ENCODE measurements around the gene TOM1L2. TPM values are rescaled to one million over a fixed set of nuclear protein-coding genes. Genes with fewer than 3 reads are reported as not detected.

Gene TOM1L2
- total and polyA plus RNA-seq, 2 of the 4 experiments (the other 2 are of a cell fraction): 34.4 to 51.7 TPM

- Histone ChIP-seq H2BK15ac (ENCODE audit: low read depth, low read length) (no peak overlapping the region), H3K4me1 (ENCODE audit: control insufficient read depth, insufficient read depth, low read length) (peaks cover 17% of the 10 kb centered on the region), H4K8ac (ENCODE audit: low read depth in 2 of 2, low read length in 2 of 2) (no peak overlapping the region), H3K9me3 (ENCODE audit: control insufficient read depth, insufficient read depth, low read length) (no peaks in the 10 kb centered on the region), H3K36me3 (ENCODE audit: control insufficient read depth, insufficient read depth, low read length) (peaks cover 70% of the 10 kb centered on the region), H3K4me2 (ENCODE audit: low read depth, low read length) (no peak overlapping the region), H4K20me1 (ENCODE audit: insufficient read depth, low read length) (peaks cover 58% of the 10 kb centered on the region), H3K14ac (replicated peaks; ENCODE audit: low read depth, low read length) (no peak overlapping the region), H3K56ac (ENCODE audit: extremely low read depth, insufficient read depth, low read length) (no peak overlapping the region), H2AK5ac (ENCODE audit: low read depth, low read length) (no peak overlapping the region), H2AK9ac (replicated peaks; ENCODE audit: low read depth, low read length, poor library complexity) (no peak overlapping the region), H2BK20ac (ENCODE audit: low read depth, low read length) (no peak overlapping the region), H3K4me3 (ENCODE audit: insufficient read depth, low read depth, low read length) (no peak overlapping the region), H3K4ac (ENCODE audit: low read depth, low read length) (no peak overlapping the region), H2BK5ac (ENCODE audit: low read depth, low read length, poor library complexity, severe bottlenecking) (no peak overlapping the region), H3K27me3 (ENCODE audit: control insufficient read depth, insufficient read depth, low read length) (no peaks in the 10 kb centered on the region), H3K27ac (ENCODE audit: insufficient read depth, low read length) (no peak overlapping the region), H4K5ac (ENCODE audit: low read depth, low read length) (no peak overlapping the region), H3K9ac (ENCODE audit: low read depth, low read length) (no peak overlapping the region), H3K9me1 (ENCODE audit: insufficient read depth, low read length) (peaks cover 7% of the 10 kb centered on the region; the same call in 1 of the 2 replicates), H3K18ac (ENCODE audit: low read depth, low read length) (no peak overlapping the region), H3K23ac (ENCODE audit: low read depth, low read length) (no peak overlapping the region), H3K79me1 (ENCODE audit: low read depth in 1 of 2, low read length in 2 of 2) (peaks cover 3 to 34% of the 10 kb centered on the region in 2 experiments; a peak in 2 of 4 replicates), H4K91ac (ENCODE audit: insufficient read depth, low read depth, low read length) (no peak overlapping the region), H2BK120ac (ENCODE audit: low read depth, low read length) (no peak overlapping the region), H2AFZ (replicated peaks; ENCODE audit: low read length, poor library complexity) (no peak overlapping the region)
- ATAC-seq (ENCODE audit: low read depth) (no peak), DNase-seq (no peak)
- no TSS peak for BruUV-seq (replicated peaks)
- POLR2A ChIA-PET (ENCODE audit: unreplicated experiment): no interaction called here
- 86% methylated on average over 12 of the region's 20 CpGs; no CpG with 5 or more reads in 1 of the 2 experiments for WGBS, 2 experiments (ENCODE audit: extremely low coverage in 2 of 2, insufficient read length in 1 of 2)
- intact Hi-C loops (cut with micrococcal nuclease): no loop called here
- dilution Hi-C loops (cut with HindIII; ENCODE audit: low sequenced_read_pairs, unreplicated experiment): no loop called here
- in situ Hi-C loops (cut with MboI; ENCODE audit: low sequenced_read_pairs): no loop called here
- CTCF ChIA-PET: no interaction called here
- no peak for TF ChIP-seq POLR2A (IDR thresholded peaks at IDR 0.05; ENCODE audit: low read depth, low read length)
- no peak for TF ChIP-seq CHD1 (IDR thresholded peaks at IDR 0.05; ENCODE audit: low read depth, low read length)
- TF ChIP-seq MAZ (IDR thresholded peaks at IDR 0.05; ENCODE audit: borderline replicate concordance, low read depth, low read length): no peak
- TF ChIP-seq MAFK (IDR thresholded peaks at IDR 0.05; ENCODE audit: low read depth, low read length): no peak
- TF ChIP-seq SMC3 (IDR thresholded peaks at IDR 0.05; ENCODE audit: low read depth, low read length): no peak
- TF ChIP-seq, protein P1, sequence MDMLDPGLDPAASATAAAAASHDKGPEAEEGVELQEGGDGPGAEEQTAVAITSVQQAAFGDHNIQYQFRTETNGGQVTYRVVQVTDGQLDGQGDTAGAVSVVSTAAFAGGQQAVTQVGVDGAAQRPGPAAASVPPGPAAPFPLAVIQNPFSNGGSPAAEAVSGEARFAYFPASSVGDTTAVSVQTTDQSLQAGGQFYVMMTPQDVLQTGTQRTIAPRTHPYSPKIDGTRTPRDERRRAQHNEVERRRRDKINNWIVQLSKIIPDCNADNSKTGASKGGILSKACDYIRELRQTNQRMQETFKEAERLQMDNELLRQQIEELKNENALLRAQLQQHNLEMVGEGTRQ (IDR thresholded peaks at IDR 0.05; ENCODE audit: low read depth, low read length): no peak
- TF ChIP-seq FOS (IDR thresholded peaks at IDR 0.05; ENCODE audit: low read depth, low read length): no peak
- TF ChIP-seq MXI1 (IDR thresholded peaks at IDR 0.05; ENCODE audit: borderline replicate concordance, low read depth, low read length): no peak
- no peak for TF ChIP-seq RFX5 (IDR thresholded peaks at IDR 0.05; ENCODE audit: low read depth, low read length)
- TF ChIP-seq RCOR1 (IDR thresholded peaks at IDR 0.05; ENCODE audit: insufficient replicate concordance, low read length): no peak
- no peak for TF ChIP-seq CTCF (conservative IDR thresholded peaks at IDR 0.05; ENCODE audit: low read depth, low read length)
- TF ChIP-seq NFE2L2 (IDR thresholded peaks at IDR 0.05; ENCODE audit: low read depth, low read length): no peak
- no peak for TF ChIP-seq RAD21 (IDR thresholded peaks at IDR 0.05; ENCODE audit: low read length)
- no peak for TF ChIP-seq BHLHE40 (IDR thresholded peaks at IDR 0.05; ENCODE audit: low read depth, low read length)
- TF ChIP-seq, protein P2, sequence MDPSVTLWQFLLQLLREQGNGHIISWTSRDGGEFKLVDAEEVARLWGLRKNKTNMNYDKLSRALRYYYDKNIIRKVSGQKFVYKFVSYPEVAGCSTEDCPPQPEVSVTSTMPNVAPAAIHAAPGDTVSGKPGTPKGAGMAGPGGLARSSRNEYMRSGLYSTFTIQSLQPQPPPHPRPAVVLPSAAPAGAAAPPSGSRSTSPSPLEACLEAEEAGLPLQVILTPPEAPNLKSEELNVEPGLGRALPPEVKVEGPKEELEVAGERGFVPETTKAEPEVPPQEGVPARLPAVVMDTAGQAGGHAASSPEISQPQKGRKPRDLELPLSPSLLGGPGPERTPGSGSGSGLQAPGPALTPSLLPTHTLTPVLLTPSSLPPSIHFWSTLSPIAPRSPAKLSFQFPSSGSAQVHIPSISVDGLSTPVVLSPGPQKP (IDR thresholded peaks at IDR 0.05; ENCODE audit: borderline replicate concordance, low read depth, low read length): no peak
Measured at GRCh38 chr17:17814162-17815061, 157.8 kb downstream of the TOM1L2 start.

Data from IMR-90 (cell line).